GM19324 (cell line): ENCODE measurements around the gene TPT1.
"Not testable (repeated sequence)": the region's sequence is repeated elsewhere in the genome, so short reads cannot be mapped to it uniquely, and the experiment has no call there.

Source experiments
- ATAC-seq: cut with Tn5 transposase; IDR thresholded peaks from one replicate; pipeline ENCODE4 v1.9.1; 2021; ENCODE audit warnings: mild to moderate bottlenecking, moderate library complexity; ENCODE audit not compliant: unreplicated experiment, low FRiP score

TPT1 gene

GRCh38 chr13:45341034-45341798 is at the start of gene TPT1:
Gene TPT1, minus strand, starts transcription at chr13:45341183. Its CDS starts 114 bp downstream, at chr13:45341069.
- ATAC-seq: peak; percentile 93

- not testable (repeated sequence) for ATAC-seq
Observed at GRCh38 chr13:45390348-45390747, 49.4 kb upstream of the TPT1 start.

DNA sequence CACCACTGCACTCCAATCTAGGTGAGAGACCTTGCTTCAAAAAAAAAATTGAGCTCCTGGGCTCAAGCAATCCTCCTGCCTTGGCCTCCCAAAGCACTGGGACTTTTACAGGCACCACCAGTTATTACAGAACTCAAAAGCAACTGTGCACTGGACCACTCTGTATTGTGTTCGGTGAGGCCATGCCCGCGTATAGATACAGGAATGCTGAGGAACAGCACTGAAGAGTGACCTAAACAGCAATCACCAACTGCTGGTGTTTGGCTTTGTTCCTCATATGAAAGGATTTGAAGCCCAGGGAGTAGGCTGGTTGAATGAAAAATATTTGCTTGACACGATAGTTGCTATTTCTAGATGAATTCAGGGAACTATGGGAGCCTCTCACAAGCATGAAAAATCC is 47.7 kb upstream of the TPT1 start:
- ATAC-seq: no peak

DNA sequence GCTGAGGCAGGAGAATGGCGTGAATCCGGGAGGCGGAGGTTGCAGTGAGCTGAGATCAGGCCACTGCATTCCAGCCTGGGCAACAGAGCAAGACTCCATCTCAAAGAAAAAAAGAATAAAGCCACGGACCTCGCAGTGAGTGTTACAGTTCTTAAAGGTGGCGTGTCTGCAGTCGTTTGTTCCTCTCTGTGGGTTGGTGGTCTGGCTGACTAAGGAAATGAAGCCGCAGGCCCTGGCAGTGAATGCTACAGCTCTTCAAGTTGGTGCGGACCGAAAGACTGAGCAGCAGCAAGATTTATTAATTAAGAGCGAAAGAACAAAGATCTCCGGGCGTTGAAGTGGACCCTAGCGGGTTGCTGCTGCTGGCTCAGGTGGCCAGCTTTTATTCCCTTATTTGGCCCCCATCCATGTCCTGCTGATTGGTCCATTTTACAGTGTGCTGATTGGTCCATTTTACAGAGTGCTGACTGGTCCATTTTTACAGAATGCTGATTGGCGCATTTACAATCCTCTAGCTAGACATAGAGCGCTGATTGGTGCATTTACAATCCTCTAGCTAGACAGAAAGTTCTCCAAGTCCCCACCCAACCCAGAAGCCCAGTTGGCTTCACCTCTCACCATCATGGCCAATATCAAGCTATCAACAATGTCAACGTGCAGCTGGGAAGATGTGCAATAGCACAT is 46.1 kb upstream of the TPT1 start:
- not testable (repeated sequence) for ATAC-seq

DNA sequence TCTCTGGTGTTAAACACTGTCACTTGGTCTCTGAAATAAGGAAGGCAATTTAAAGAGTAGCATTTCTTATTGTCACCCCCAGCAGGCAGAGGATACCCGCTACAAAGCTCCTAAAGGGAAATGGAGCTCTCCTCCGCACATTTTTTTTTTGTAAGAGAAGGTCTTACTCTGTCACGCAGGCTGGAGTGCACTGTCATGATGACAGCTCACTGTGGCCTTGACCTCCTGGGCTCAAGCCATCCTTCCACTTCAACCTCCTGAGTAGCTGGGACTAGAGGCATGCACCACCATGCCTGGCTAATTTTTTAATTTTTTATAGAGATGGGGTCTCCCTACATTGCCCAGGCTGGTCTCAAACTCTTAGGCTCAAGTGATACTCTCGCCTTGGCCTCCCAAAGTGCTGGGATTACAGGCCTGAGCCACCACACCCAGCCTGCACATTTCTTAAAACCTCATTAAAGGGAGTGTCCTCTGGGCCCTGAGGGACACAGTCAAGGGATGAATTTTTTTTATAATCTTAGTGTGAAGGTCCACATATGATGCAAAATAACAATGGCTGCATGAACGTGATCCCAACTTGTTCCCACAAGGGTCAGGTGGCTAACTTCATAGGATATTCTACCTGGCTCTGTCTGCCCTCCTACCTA is 45.0 kb upstream of the TPT1 start:
- no peak for ATAC-seq

GRCh38 chr13:45385320-45385719 is 44.3 kb upstream of the TPT1 start:
- ATAC-seq: no peak

GRCh38 chr13:45384474-45385174 is 43.6 kb upstream of the TPT1 start:
- no peak for ATAC-seq

GRCh38 chr13:45382739-45383138 is 41.8 kb upstream of the TPT1 start:
- ATAC-seq: not testable (repeated sequence)

DNA sequence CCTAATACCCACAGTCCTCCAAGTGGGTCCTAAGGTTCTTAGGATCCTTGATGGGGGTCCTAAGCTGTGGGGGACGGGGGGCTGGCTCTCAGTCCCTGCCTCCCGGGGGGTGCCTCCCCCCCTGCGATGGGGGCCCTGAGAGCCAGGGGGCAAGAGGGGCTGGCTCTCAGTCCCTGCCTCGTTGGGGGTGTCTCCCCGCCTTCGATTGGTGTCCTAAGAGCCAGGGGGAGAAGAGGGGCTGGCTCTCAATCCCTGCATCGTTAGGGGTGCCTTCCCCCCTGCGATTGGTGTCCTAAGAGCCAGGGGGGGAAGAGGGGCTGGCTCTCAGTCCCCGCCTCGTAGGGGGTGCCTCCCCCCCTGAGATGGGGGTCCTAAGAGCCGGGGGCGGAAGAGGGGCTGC is 40.2 kb upstream of the TPT1 start:
- no peak for ATAC-seq

DNA sequence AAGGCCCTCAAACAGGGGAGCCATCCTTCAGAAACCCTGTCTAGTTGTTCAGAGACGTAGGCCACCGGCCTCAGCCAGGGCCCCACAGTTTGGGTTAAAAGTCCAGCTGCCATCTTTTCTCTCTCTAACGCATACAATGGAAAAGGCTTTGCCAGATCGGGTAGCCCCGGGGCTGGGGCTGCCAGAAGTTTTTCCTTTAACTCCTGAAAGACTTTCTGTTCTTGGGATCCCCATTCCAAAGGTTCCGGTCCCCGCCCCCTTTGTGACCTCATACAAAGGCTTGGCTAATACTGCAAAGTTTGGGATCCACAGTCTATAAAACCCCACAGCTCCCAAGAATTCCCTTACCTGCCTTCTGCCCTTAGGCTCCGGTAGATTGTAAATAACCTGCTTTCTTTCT is 39.7 kb upstream of the TPT1 start:
- ATAC-seq: not testable (repeated sequence)

GRCh38 chr13:45379516-45379915 is 38.5 kb upstream of the TPT1 start:
- not testable (repeated sequence) for ATAC-seq

DNA sequence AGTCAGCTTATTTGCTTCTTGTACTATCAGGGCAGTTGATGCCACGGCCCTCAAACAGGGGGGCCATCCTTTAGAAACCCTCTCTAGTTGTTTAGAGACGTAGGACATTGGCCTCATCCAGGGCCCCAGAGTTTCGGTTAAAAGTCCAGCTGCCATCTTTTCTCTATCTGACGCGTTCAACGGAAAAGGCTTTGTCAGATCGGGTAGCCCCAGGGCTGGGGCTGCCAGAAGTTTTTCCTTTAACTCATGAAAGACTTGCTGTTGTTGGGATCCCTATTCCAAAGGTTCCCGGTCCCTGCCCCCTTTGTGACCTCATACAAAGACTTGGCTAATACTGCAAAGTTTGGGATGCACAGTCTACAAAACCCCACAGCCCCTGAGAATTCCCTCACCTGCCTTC is 37.8 kb upstream of the TPT1 start:
- ATAC-seq: not testable (repeated sequence)

- ATAC-seq: not testable (repeated sequence)
Observed at GRCh38 chr13:45377314-45377713, 36.3 kb upstream of the TPT1 start.

DNA sequence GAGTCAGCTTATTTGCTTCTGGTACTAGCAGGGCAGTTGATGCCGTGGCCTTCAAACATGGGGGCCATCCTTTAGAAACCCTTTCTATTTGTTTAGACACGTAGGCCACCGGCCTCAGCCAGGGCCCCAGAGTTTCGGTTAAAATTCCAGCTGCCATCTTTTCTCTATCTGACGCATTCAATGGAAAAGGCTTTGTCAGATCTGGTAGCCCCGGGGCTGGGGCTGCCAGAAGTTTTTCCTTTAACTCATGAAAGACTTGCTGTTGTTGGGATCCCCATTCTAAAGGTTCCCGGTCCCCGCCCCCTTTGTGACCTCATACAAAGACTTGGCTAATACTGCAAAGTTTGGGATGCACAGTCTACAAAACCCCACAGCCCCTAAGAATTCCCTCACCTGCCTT is 35.7 kb upstream of the TPT1 start:
- ATAC-seq: not testable (repeated sequence)

DNA sequence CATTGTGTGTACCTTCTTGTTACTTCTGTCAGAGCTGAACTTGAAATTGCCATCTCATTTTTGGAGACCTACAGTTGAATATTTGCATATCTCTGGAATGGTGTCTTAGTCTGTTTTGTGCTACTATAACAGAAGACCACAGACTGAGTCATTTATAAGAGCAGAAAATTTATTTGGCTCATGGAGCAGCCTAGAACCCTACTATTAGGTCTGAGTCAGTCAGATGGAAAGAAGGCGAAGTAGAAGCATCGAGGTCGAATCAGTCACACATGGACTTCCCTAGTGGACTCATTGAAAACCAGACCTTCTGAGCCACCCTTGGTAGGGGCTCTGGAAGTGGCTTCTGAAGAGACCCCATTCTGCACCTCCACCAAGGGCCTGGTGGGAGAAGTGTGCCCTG is 33.9 kb upstream of the TPT1 start:
- no peak for ATAC-seq

GRCh38 chr13:45373162-45373547 is 32.2 kb upstream of the TPT1 start:
- ATAC-seq: no peak

DNA sequence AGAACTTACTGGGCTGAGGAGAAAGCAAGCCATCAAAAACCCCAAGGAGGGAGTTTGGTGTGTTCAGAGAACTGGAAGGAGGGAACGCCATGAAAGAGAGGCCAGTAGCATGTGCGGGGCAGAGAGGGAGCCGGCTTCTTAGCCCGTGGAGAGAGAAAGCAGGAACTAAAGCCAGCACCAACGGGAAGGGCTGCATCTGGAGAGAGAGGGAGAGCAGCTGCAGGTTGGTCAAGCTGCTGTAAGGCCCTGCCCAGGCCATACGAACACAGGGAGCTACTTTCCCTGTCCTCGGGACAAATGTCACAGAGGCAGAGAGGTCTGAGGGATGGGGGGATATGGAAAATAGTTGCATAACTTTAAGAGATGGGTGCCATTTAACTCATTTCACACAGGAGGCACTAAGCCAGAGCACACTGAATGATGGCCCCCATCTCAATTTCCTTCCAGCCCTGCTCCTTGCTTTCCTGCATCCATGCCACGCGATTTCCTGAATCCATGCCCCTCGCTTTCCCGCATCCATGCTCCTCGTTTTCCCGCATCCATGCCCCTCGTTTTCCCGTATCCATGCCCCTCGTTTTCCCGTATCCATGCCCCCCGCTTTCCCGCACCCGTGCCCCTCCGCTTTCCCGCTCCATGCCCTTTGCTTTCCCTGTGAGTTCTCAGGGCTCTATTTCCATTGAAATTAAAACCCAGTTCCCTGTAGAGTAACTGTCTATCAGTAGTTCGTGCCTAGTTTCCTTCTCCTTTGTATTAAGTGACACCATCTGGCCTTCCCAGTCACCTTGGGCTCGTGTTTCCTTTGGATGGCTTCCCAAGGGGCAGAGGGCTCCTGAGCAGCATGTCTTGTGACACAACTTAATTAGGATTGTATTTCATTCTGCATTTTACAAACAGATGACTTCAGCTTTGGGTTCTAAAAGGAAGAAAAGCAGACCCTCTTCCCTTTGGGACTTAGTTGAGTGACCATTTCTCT is 31.5 kb upstream of the TPT1 start:
- no peak for ATAC-seq

DNA sequence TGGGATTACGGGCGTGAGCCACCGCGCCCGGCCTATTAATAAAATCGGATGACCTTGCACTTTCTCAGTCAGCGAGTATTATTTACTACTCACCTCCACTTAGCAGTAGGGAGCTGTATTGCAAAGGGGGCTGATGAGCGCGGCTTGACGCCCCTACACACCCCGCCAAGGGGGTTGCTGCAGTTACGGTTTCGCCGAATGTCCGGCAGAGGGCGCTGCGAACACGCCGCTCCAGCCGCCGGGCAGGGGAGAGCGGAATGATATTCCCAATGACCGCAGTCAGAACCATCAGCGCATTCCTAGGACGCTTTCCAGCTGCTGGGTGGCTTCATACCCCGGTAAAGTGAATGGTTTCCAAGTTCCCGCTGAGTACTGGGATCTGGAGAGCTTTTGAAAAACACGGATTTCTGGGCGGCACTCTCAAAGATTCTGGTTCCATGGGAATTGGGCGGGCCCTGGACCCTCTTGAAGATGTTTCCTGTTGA is 30.0 kb upstream of the TPT1 start:
- ATAC-seq: no peak

DNA sequence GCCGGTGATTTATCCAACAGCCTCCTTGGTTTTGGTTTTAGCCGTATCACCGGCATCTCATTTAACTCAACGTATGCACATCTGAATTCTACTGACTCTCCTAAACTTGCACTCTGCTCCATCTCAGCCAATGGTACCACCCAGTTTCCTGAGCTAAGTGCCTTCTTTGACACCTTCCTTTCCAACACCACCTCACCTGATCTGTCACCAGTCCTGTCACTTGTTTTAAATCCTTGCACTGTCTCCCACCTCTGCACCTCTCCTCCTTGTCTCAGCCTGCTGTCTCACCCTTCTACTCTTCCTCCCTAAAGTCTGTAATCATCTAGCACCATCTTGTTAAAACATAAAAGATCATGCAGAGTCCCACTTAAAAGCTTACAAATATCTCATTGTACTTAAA is 28.1 kb upstream of the TPT1 start:
- ATAC-seq: no peak

DNA sequence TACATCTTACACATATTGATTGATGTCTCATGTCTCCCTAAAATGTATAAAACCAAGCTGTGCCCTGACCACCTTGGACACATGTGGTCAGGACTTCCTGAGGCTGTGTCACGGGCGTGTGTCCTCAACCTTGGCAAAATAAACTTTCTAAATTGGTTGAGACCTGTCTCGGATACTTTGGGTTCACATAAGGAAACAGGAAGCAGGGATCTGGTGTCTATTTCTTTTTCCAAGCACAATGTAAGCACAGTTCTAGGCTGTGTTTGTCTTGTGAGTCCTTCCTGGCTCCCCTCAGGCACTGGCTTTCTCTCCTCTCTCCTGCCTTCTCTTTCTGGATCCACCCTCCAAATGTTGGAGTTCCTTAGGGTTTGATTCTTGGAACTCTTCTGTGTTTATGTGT is 27.6 kb upstream of the TPT1 start:
- ATAC-seq: no peak
